ENCODE results near the gene SLC6A6. TPM values are rescaled to one million over a fixed set of nuclear protein-coding genes. Genes with fewer than 3 reads are reported as not detected.

SLC6A6 gene
- total RNA-seq, 1 donor from 2014 or later: 35.4 TPM

DNA sequence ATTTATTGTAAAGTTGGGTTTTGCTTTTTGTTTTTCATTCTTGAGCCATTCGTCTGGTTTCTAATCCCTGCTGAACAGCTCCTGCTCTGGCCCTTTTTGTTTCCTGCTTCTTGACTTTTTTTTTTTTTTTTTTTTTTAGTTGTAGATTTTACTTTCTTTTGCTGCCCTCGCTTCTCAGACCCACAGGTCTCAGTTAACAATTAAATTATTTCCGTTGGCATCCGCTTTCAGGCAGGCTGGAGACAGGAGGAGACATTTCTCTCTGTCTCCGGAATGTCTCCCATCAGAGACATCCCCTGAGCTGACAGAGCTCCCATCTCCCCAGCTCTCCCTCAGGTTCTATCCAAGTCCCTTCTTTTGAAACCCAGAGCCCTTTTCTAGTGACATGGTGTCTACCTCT, 68.6 kb downstream of the SLC6A6 start:
- no peak for DNase-seq
- Histone ChIP-seq H3K4me1 (peaks cover 26% of the 10 kb centered on the region), H3K27ac (replicated peaks) (peak overlapping the region; percentile 69), H3K27me3 (ENCODE audit: low read depth) (peaks cover 20% of the 10 kb centered on the region), H3K9me3 (replicated peaks) (no peaks in the 10 kb centered on the region), H3K36me3 (peaks cover 52% of the 10 kb centered on the region), H3K4me3 (no peak overlapping the region)
- TF ChIP-seq, protein P1, sequence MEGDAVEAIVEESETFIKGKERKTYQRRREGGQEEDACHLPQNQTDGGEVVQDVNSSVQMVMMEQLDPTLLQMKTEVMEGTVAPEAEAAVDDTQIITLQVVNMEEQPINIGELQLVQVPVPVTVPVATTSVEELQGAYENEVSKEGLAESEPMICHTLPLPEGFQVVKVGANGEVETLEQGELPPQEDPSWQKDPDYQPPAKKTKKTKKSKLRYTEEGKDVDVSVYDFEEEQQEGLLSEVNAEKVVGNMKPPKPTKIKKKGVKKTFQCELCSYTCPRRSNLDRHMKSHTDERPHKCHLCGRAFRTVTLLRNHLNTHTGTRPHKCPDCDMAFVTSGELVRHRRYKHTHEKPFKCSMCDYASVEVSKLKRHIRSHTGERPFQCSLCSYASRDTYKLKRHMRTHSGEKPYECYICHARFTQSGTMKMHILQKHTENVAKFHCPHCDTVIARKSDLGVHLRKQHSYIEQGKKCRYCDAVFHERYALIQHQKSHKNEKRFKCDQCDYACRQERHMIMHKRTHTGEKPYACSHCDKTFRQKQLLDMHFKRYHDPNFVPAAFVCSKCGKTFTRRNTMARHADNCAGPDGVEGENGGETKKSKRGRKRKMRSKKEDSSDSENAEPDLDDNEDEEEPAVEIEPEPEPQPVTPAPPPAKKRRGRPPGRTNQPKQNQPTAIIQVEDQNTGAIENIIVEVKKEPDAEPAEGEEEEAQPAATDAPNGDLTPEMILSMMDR (IDR thresholded peaks at IDR 0.05; ENCODE audit: borderline replicate concordance): no peak
- intact Hi-C loops (cut with micrococcal nuclease): no loop called here

DNA sequence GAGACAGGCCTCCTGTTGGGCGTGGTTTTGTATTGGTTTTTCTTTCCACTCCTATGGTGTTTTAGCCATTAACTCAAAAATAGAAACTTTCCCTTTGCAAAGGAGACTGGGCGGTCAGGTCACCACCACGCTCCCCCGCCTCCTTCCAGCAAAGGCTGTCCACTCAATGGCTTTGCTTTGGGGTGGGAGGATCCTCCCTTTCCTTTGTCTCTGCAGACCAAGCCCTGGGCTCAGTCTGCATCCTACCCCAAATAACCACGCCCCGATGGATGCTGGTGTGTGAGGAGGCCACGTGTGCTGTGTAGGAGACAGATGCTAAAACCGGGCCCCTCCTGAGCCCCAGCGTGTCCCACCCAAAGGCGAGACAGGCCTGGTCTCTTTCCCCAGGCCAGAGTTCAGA, 69.3 kb downstream of the SLC6A6 start:
- H3K27me3 ChIP-seq (ENCODE audit: low read depth): peaks cover 13% of the 10 kb centered on the region
- TF ChIP-seq, protein P1 (IDR thresholded peaks at IDR 0.05; ENCODE audit: borderline replicate concordance): no peak
- no peak overlapping the region for H3K4me3 ChIP-seq
- H3K27ac ChIP-seq (replicated peaks): peak overlapping the region; percentile 69
- peaks cover 26% of the 10 kb centered on the region for H3K4me1 ChIP-seq
- no peak for DNase-seq
- intact Hi-C loops (cut with micrococcal nuclease): no loop called here
- peaks cover 54% of the 10 kb centered on the region for H3K36me3 ChIP-seq
- H3K9me3 ChIP-seq (replicated peaks): no peaks in the 10 kb centered on the region

DNA sequence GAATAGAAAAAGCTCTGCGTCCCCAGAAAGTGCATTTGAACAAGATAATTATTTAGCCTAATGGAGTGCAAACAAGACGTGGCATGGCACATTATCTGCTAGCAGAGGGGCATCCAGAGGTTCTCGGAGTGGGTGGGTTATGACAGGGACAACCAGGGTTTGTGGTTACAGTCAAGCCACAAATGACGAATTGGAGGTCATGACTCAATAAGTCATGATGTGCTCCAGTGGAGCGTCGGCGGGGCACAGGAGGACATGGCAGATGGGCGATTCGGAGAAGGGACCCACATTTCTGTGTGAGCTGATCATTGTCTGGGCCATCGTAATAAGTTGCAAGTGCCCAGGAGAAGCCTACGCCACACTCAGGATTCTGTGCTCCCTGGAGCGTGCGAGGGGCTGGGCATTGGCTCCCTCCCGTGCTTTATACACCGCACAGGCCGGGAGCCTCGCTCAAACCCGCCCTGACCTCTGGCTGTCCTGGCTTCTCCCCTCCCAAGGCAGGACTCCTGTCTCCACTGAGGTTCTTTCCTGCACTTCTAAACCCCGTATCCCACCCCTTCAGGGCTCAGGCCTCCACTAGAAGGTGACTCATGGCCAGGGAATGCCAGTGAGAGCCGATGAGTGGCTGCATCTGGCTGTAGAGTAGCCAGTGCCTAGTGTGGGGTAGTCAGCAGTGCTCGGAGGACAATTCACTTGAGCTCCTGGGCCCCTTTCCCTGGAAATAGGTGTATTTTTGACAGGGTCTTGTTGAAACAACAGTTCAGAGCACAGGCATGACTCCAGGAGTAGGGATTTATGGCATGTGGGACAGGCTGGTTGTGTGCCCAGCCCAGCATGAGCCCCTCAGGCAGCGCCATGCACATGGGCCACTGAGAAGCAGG, 70.3 kb downstream of the SLC6A6 start:
- intact Hi-C loops (cut with micrococcal nuclease): no loop called here
- H3K4me3 ChIP-seq: no peak overlapping the region
- H3K9me3 ChIP-seq (replicated peaks): no peaks in the 10 kb centered on the region
- H3K36me3 ChIP-seq: peaks cover 56% of the 10 kb centered on the region
- H3K4me1 ChIP-seq: peaks cover 26% of the 10 kb centered on the region
- H3K27me3 ChIP-seq (ENCODE audit: low read depth): peaks cover 6% of the 10 kb centered on the region
- DNase-seq: no peak
- TF ChIP-seq, protein P1 (IDR thresholded peaks at IDR 0.05; ENCODE audit: borderline replicate concordance): no peak
- H3K27ac ChIP-seq (replicated peaks): peak overlapping the region; percentile 45

DNA sequence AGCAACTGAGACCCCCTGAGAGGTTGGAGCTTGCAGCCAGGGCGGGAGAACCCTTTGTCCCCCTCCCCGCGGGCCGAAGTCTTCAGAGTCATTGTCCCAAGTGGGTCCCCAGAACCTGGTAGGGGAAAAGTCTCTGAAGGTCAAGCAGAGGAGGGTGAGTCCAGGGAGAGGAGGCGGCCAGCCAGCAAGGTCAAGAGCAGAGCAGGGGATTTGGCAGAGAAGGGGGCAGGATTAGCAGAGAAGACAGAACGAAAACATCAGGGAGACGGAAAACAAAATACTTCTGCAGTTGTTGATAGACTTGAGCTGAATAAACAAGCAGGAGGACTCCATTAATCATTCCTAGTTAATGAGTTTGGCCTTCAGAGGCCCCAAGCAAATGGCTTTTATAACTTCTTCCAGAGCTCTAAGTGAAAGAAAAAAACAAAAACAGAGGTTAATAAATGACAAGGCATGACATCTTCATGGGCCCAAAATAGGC, 71.0 kb downstream of the SLC6A6 start:
- intact Hi-C loops (cut with micrococcal nuclease): no loop called here
- no peak for DNase-seq
- no peak overlapping the region for H3K27ac ChIP-seq (replicated peaks)
- H3K4me1 ChIP-seq: peaks cover 26% of the 10 kb centered on the region
- peaks cover 4% of the 10 kb centered on the region for H3K27me3 ChIP-seq (ENCODE audit: low read depth)
- H3K36me3 ChIP-seq: peaks cover 55% of the 10 kb centered on the region
- no peaks in the 10 kb centered on the region for H3K9me3 ChIP-seq (replicated peaks)
- TF ChIP-seq, protein P1 (IDR thresholded peaks at IDR 0.05; ENCODE audit: borderline replicate concordance): no peak
- H3K4me3 ChIP-seq: no peak overlapping the region

DNA sequence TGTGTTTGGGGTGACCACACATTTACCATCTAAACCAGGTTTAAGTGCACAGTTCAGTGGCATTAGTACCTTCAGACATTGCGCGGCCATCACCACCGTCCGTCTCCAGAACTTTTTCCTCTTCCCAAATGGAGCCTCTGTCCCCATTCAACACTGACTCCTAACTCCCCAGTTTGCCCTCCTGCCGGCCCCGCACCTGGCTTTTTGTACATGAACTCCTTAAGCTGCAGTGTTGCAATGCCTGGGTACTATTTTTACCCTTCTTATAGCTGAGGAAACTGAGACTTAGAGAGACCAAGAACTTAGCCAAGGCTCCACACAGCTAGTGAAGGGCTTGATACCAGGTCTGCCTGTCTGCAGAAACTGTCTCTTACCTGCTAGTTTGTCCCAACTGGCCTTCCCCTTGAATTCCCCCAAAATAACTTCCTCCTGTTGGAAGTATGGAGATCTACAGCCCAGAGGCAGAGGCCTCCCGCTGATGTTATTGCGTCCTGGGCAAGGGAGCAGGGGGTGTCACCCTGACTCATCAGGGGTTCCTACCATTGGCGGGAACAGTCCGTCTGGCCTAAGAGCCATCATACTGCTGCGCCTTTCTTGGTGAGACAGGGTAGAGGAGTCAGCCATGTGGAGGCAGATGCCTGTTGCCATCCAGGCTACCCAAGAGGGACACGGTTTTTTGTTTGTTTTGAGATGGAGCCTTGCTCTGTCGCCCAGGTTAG, 72.1 kb downstream of the SLC6A6 start:
- Histone ChIP-seq H3K36me3 (peaks cover 57% of the 10 kb centered on the region), H3K4me1 (peaks cover 34% of the 10 kb centered on the region), H3K9me3 (replicated peaks) (no peaks in the 10 kb centered on the region), H3K27me3 (ENCODE audit: low read depth) (peaks cover 4% of the 10 kb centered on the region), H3K4me3 (no peak overlapping the region), H3K27ac (replicated peaks) (no peak overlapping the region)
- TF ChIP-seq, protein P1 (IDR thresholded peaks at IDR 0.05; ENCODE audit: borderline replicate concordance): no peak
- intact Hi-C loops (cut with micrococcal nuclease): no loop called here
- no peak for DNase-seq

All from left ventricle myocardium inferior (tissue), 1 donor.